Smooth muscle cell (in vitro differentiated cells): ENCODE data around the gene ARHGEF38. TPM values are rescaled to one million over a fixed set of nuclear protein-coding genes. Genes with fewer than 3 reads are reported as not detected.

Source experiments
- DNase-seq: peaks from one replicate; lab custom pipeline; 2025; ENCODE audit not compliant: unreplicated experiment; lab: John Stamatoyannopoulos, UW
- H2AFZ ChIP-seq: fragments of 200-600 bp; sonication (generic); 2 replicates; pipeline ENCODE4 v1.6.0; 2016; ENCODE audit warnings: antibody characterized with exemption, low read depth, mild to moderate bottlenecking
- H3F3A ChIP-seq: fragments of 200-600 bp; sonication (generic); 2 replicates; pipeline ENCODE4 v1.6.0; 2017; ENCODE audit warnings: antibody characterized with exemption, low read depth
- H3K27ac ChIP-seq: fragments of 200-600 bp; sonication (generic); 2 replicates; pipeline ENCODE4 v1.5.1; 2016; ENCODE audit warnings: low read depth, mild to moderate bottlenecking
- H3K27me3 ChIP-seq: fragments of 200-600 bp; sonication (generic); 2 replicates; pipeline ENCODE4 v1.6.1; 2016; ENCODE audit warnings: low read depth, mild to moderate bottlenecking
- H3K36me3 ChIP-seq: fragments of 200-600 bp; sonication (generic); 2 replicates; pipeline ENCODE4 v1.5.1; 2016; ENCODE audit warnings: low read depth
- H3K4me1 ChIP-seq: fragments of 200-600 bp; sonication (generic); 2 replicates; pipeline ENCODE4 v1.5.1; 2016; ENCODE audit warnings: low read depth
- H3K4me2 ChIP-seq: fragments of 200-600 bp; sonication (generic); 2 replicates; pipeline ENCODE4 v1.6.0; 2016; ENCODE audit warnings: mild to moderate bottlenecking
- H3K4me3 ChIP-seq: fragments of 200-600 bp; sonication (generic); 2 replicates; pipeline ENCODE4 v1.5.1; 2016; ENCODE audit warnings: mild to moderate bottlenecking
- H3K79me2 ChIP-seq: fragments of 200-600 bp; sonication (generic); 2 replicates; pipeline ENCODE4 v1.6.0; 2016; ENCODE audit warnings: low read depth, mild to moderate bottlenecking
- H3K9ac ChIP-seq: fragments of 200-600 bp; sonication (generic); 2 replicates; pipeline ENCODE4 v1.6.0; 2016; ENCODE audit warnings: low read depth
- H3K9me3 ChIP-seq: fragments of 200-600 bp; sonication (generic); replicated peaks from 2 replicates; pipeline ENCODE4 v1.5.1; 2016; ENCODE audit warnings: low read depth
- H4K20me1 ChIP-seq: fragments of 200-600 bp; sonication (generic); 2 replicates; pipeline ENCODE4 v1.6.0; 2016; ENCODE audit warnings: low read depth
- CTCF ChIP-seq: fragments of 200-600 bp; sonication (generic); IDR thresholded peaks from 2 replicates; pipeline ENCODE4 v1.5.1; 2017; ENCODE audit warnings: borderline replicate concordance, mild to moderate bottlenecking, antibody characterized with exemption; ENCODE audit not compliant: insufficient read depth, poor library complexity, severe bottlenecking
- WGBS: methylation state at CpG from one replicate; pipeline ENCODE4 v1.1.7; 2016; ENCODE audit warnings: low lambda C conversion rate; 5-methylcytosine and 5-hydroxymethylcytosine counted together
- polyA plus RNA-seq: library from polyadenylated mRNA; unstranded; fragments of >200 nt; fragmentation: Nextera tagmentation; extraction: Ambion mirVana; gene quantifications from 2 replicates; pipeline ENCODE4 v1.2.1, GENCODE V29; 2016
- total RNA-seq: library from RNA; depleted of rRNA; stranded (reverse); fragments of >200 nt; gene quantifications from 2 replicates; pipeline ENCODE4 v1.2.3, GENCODE V29; 2014

The ARHGEF38 gene
- total and polyA plus RNA-seq, 2 experiments from 2014 or later = 0.24 TPM; not detected in 1

DNA sequence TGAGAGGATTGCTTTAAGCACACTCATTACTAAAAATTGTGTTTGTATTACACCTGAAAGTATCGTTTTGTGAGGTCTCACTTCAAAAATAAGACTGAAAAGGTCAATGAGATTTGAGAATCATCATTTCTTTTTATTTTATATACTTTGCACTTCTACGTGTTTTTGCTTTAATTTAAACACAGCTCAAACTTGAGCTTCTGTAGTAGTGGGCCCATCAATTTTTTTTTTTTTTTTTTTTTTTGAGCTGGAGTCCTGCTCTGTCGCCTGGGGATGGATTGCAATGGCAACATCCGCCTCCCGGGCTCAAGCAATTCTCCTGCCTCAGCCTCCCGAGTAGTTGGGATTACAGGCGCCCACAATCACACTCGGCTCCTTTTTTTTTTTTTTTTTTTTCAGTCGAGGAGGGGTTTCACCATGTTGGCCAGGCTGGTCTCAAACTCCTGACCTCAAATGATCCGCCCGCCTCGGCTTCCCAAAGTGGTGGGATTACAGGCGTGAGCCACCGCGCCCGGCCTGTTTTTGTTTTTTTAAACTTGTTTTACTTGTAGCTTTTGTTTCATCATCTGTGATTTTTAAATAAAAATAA, 157.7 kb downstream of the ARHGEF38 start:
- WGBS = 64% methylated on average over 14 of the region's 16 CpGs

DNA sequence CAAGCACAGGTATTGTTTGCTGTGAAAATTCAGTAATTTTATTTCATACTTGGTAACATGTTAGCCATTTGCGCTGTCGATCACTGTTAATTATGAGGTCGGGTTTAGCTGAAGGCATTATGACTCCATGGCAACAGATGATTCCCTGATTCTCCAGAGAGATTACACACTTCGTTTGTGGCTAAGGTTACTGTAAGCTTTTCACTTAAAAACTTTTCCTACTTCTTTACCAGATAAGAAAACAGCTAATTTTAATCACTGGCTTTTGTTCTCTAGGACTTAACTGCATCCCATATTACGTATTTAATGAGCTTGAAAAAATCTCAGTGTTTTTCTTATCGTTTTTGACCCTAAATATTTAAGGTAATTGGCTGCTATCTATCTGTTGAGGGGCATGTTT, 158.3 kb downstream of the ARHGEF38 start:
- Histone ChIP-seq H3K36me3 (no peaks in the 10 kb centered on the region), H3K4me3 (peak overlapping the region; percentile 6), H3K4me1 (peaks cover 17% of the 10 kb centered on the region), H3F3A (no peaks in the 10 kb centered on the region), H3K9ac (no peak overlapping the region), H3K4me2 (peak overlapping the region; percentile 96), H3K79me2 (peaks cover 47% of the 10 kb centered on the region), H3K27ac (no peak overlapping the region), H4K20me1 (no peaks in the 10 kb centered on the region), H3K9me3 (no peaks in the 10 kb centered on the region), H3K27me3 (no peaks in the 10 kb centered on the region), H2AFZ (no peak overlapping the region)
- TF ChIP-seq CTCF = no peak
- no peak for DNase-seq
- WGBS = 48% methylated on average over 6 of the region's 6 CpGs

More for the DNA sequence above, 157.7 kb downstream of the ARHGEF38 start:
- Histone ChIP-seq H3K27ac (no peak overlapping the region), H3K36me3 (no peaks in the 10 kb centered on the region), H3K4me3 (peak overlapping the region; percentile 84), H2AFZ (no peak overlapping the region), H3K79me2 (peaks cover 52% of the 10 kb centered on the region), H3K4me1 (peaks cover 17% of the 10 kb centered on the region), H3K4me2 (peak overlapping the region; percentile 96), H3K9ac (peak overlapping the region; percentile 90), H3F3A (no peaks in the 10 kb centered on the region), H3K27me3 (no peaks in the 10 kb centered on the region), H3K9me3 (no peaks in the 10 kb centered on the region), H4K20me1 (no peaks in the 10 kb centered on the region)
- DNase-seq = no peak
- no peak for TF ChIP-seq CTCF

DNA sequence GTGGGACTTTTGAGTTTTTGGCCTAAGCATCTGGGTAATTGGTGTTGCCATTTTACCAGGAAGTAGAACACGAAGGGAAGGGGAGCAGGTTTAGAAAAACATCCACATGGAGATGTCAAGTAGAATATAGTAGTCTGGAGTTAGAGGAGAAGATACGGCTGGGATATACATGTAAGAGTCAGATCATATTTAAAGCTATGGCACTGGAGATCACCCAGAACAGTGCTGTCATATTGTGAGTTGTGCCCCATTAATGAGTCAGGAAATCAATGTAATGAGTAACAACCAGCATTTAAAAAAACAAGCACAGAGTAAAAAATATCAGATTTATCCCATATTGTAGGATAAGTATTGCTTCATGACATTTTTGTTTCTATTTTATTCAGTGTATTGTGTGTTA, 160.3 kb downstream of the ARHGEF38 start:
- H3K9ac ChIP-seq = no peak overlapping the region
- H3K79me2 ChIP-seq = peaks cover 27% of the 10 kb centered on the region
- no peak overlapping the region for H2AFZ ChIP-seq
- 94% methylated on average over 2 of the region's 2 CpGs for WGBS
- no peak overlapping the region for H3K4me2 ChIP-seq
- no peak overlapping the region for H3K27ac ChIP-seq
- TF ChIP-seq CTCF = no peak
- H3K9me3 ChIP-seq = no peaks in the 10 kb centered on the region
- no peaks in the 10 kb centered on the region for H3K27me3 ChIP-seq
- no peaks in the 10 kb centered on the region for H3F3A ChIP-seq
- H3K4me3 ChIP-seq = no peak overlapping the region
- no peaks in the 10 kb centered on the region for H4K20me1 ChIP-seq
- no peak for DNase-seq
- H3K36me3 ChIP-seq = no peaks in the 10 kb centered on the region
- H3K4me1 ChIP-seq = peaks cover 9% of the 10 kb centered on the region

GRCh38 chr4:105714071-105714521, 161.7 kb downstream of the ARHGEF38 start:
- Histone ChIP-seq H3K27ac (no peak overlapping the region), H2AFZ (no peak overlapping the region), H3K9ac (no peak overlapping the region), H3K4me2 (no peak overlapping the region), H3K4me1 (peaks cover 9% of the 10 kb centered on the region), H3K79me2 (peaks cover 23% of the 10 kb centered on the region), H3K36me3 (no peaks in the 10 kb centered on the region), H3K4me3 (no peak overlapping the region), H3F3A (no peaks in the 10 kb centered on the region), H3K9me3 (no peaks in the 10 kb centered on the region), H4K20me1 (no peaks in the 10 kb centered on the region), H3K27me3 (no peaks in the 10 kb centered on the region)
- 89% methylated on average over 5 of the region's 5 CpGs for WGBS
- DNase-seq = no peak
- no peak for TF ChIP-seq CTCF
